Brain microvascular endothelial cell (primary cell): ENCODE measurements around the gene AKTIP.
"Not testable (repeated sequence)": the region's sequence is repeated elsewhere in the genome, so short reads cannot be mapped to it uniquely, and the experiment has no call there.

Experiments used
- DNase-seq: peaks from one replicate; pipeline ENCODE4 v3.0.0-alpha.2; 2020
- H3K27ac ChIP-seq: fragments of 250-450 bp; sonication (Bioruptor Pico); 2 replicates; pipeline ENCODE4 v1.5.1; 2020; ENCODE audit warnings: mild to moderate bottlenecking, moderate library complexity
- H3K27me3 ChIP-seq: fragments of 250-450 bp; sonication (Bioruptor Pico); replicated peaks from 2 replicates; pipeline ENCODE4 v1.5.1; 2020; ENCODE audit warnings: mild to moderate bottlenecking
- H3K36me3 ChIP-seq: fragments of 250-450 bp; sonication (Bioruptor Pico); replicated peaks from 2 replicates; pipeline ENCODE4 v1.5.1; 2020; ENCODE audit warnings: mild to moderate bottlenecking
- H3K4me3 ChIP-seq: 2 replicates; pipeline ENCODE4 v1.5.1; 2011; ENCODE audit warnings: low read depth, mild to moderate bottlenecking, control low read depth, low read length, moderate library complexity
- in situ Hi-C: cut with HindIII; loops from 2 replicates; pipeline ENCODE4 v1.10.0; 2017; ENCODE audit warnings: low sequenced_read_pairs, low pct_ligation_motif_present
- TF ChIP-seq, protein P1 (sequence below): IDR thresholded peaks from 2 replicates; pipeline ENCODE4 v1.5.1; 2011; ENCODE audit warnings: low read depth, mild to moderate bottlenecking, moderate library complexity, low read length, control low read depth, inconsistent platforms; ENCODE audit errors: missing control alignments

AKTIP gene

DNA sequence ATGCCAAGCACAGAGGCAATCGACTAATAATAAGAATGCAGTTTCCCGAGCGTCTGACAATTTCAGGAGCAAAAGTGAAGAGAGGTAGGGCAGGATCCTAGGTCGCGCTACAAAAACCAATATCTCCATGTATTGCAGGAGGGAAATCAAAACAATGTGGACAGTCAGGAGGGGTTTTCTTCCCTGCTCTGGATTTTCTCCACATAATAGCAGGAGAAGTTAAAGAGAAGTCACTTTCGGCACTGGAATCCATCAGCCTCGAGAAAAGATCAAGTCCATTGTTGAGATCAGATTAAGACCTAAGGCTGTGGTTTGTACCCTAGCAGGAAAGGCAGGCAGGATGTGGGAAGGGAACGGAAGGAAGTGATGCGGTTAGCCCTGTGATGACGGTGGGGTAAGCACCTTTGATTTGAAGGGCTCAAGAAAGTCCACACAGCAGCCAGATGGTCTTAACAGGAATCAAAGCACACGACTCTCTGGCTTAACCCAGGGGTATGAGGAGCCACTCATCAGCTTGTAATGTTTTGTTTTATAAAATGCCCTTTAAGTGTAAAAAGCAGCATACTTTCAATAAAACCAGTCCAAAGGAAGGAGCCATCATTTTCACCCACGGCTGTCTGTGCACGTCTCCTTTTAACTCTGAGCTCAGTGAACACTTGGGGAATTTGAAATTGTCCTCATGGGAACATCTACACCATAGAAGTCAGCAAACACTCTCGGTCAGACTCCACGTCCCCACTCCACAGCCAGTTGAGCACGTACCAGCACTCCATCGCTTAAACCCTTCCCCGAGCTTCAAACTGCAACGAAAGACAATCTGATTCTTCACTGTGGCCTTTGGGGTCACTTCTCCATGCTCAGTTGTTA is 15.8 kb upstream of the AKTIP start:
- Histone ChIP-seq H3K27me3 (no peaks in the 10 kb centered on the region), H3K4me3 (no peak overlapping the region), H3K36me3 (no peaks in the 10 kb centered on the region), H3K27ac (peak overlapping the region; percentile 62)
- peak; percentile 74 for DNase-seq
- in situ Hi-C loops: no loop called here
- TF ChIP-seq, protein P1, sequence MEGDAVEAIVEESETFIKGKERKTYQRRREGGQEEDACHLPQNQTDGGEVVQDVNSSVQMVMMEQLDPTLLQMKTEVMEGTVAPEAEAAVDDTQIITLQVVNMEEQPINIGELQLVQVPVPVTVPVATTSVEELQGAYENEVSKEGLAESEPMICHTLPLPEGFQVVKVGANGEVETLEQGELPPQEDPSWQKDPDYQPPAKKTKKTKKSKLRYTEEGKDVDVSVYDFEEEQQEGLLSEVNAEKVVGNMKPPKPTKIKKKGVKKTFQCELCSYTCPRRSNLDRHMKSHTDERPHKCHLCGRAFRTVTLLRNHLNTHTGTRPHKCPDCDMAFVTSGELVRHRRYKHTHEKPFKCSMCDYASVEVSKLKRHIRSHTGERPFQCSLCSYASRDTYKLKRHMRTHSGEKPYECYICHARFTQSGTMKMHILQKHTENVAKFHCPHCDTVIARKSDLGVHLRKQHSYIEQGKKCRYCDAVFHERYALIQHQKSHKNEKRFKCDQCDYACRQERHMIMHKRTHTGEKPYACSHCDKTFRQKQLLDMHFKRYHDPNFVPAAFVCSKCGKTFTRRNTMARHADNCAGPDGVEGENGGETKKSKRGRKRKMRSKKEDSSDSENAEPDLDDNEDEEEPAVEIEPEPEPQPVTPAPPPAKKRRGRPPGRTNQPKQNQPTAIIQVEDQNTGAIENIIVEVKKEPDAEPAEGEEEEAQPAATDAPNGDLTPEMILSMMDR: no peak

DNA sequence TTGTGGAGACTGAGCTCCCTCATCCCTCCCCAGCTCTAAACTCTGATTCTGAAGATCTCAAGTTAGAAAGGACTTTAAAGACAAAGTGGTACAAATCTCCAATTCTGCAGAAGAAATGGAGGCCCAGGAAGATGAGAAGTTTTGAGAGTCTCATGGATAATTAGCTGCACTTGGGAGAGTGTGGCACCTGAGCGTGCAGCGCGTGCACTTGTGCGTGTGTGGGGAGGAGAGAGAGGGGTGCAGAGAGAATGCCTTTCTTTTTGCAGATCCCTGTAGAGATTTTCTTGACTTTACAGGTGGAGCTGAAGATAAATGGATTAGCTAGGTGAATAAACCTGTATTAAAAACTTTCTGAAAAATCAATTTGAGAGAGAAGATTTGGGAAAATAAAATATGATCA is 14.8 kb upstream of the AKTIP start:
- Histone ChIP-seq H3K4me3 (no peak overlapping the region), H3K27me3 (no peaks in the 10 kb centered on the region), H3K36me3 (no peaks in the 10 kb centered on the region), H3K27ac (no peak overlapping the region)
- no peak for DNase-seq
- in situ Hi-C loops: no loop called here
- TF ChIP-seq, protein P1: no peak

DNA sequence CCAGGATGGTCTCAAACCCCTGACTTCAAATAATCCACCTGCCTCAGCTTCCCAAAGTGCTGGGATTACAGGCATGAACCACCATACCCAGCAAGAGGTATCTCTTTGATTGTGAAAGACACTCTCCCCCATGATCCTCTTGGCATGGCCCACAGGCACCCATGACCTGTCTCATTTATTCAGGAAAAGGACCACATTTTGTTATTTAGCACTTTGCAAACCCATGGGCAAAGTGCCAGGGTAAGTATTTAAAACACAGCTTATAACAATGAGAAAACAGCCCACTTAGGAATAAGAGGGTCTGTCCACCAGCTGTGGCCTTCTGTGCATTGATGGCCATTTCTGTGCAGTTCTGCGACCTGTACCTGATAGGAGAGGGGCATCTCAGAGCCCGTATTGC is 12.8 kb upstream of the AKTIP start:
- H3K4me3 ChIP-seq: no peak overlapping the region
- H3K36me3 ChIP-seq: no peaks in the 10 kb centered on the region
- no peak for DNase-seq
- in situ Hi-C loops: no loop called here
- peak overlapping the region; percentile 68 for H3K27ac ChIP-seq
- no peaks in the 10 kb centered on the region for H3K27me3 ChIP-seq
- TF ChIP-seq, protein P1: no peak

DNA sequence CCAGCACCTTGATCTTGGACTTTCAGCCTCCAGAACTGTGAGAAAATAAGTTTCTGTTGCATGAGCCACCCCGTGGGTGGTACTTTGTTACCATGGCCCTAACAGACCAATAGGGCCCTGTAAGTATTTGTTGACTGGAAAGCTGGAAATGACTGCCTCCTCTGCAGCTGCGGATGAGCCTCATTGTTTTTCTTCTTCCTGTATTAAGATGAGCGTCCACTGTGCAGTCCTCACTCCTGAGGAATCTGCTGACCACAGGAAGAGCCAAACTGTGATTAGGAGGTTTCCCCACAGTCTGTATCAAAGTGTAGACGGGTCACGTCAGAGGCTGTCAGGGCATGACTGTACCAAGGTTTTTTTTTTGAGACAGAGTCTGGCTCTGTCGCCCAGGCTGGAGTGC is 12.2 kb upstream of the AKTIP start:
- no peak overlapping the region for H3K4me3 ChIP-seq
- in situ Hi-C loops: no loop called here
- H3K27ac ChIP-seq: peak overlapping the region; percentile 75
- DNase-seq: peak; percentile 90
- no peaks in the 10 kb centered on the region for H3K27me3 ChIP-seq
- H3K36me3 ChIP-seq: no peaks in the 10 kb centered on the region
- TF ChIP-seq, protein P1: no peak

DNA sequence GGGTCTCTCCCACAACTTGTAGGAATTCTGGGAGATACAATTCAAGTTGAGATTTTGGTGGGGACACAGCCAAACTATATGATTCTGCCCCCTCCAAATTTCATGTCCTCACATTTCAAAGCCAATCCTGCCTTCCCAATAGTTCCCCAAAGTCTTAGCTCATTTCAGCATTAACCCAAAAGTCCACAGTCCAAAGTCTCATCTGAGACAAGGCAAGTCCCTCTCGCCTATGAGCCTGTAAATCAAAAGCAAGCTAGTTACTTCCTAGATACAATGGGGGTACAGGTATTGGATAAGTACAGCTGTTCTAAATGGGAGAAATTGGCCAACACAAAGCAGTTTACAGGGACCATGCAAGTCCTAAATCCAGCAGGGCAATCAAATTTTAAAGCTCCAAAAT is 9.8 kb upstream of the AKTIP start:
- DNase-seq, H3K36me3 ChIP-seq, H3K27me3 ChIP-seq, H3K27ac ChIP-seq, in situ Hi-C loops, H3K4me3 ChIP-seq: not testable (repeated sequence)

DNA sequence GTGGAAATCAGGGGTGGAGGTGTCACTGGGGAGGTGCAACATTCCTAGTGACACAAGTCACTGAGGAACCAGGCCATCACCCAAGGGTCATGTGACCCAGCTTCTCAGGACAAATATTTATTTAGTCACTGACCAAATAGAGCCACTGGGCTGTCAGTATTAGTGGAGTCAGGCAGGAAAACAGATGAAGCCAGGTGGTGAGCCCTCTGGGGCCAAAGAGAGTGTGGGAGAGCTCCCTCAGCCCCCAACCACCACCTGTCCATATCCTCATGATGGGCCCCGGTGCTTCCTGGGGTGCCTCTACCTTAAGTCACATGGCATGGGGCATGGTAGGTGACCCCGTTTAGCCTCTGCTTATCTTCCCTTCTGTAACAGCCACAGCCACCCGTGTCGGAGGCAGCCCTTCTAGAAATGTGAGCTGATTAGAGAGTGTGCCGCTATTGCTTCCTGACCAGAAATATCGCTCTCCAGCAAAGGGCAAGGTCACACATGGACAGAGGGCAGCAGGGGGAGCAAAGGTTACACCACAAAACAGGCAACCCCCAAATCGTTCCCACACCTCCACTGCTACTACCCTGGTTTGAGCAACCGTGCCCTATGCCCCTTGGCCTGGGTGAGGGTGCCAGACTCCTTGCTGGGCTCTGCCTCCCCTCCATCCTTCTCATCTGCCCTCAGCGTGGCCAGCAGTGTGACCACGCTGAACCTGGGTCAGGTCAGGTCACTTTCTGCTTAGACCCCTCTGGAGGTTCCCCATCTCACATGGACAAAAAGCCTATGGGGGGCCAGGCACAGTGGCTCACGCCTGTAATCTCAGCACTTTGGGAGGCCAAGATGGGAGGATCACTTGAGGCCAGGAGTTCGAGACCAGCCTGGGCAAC is 8.6 kb upstream of the AKTIP start:
- no peak overlapping the region for H3K27ac ChIP-seq
- TF ChIP-seq, protein P1: no peak
- in situ Hi-C loops: no loop called here

More for the DNA sequence above, 8.6 kb upstream of the AKTIP start:
- DNase-seq: no peak
- Histone ChIP-seq H3K36me3 (no peaks in the 10 kb centered on the region), H3K4me3 (no peak overlapping the region), H3K27me3 (no peaks in the 10 kb centered on the region)
